Lung microvascular endothelial cell (primary cell): ENCODE data around the gene EMD. TPM values are rescaled to one million over a fixed set of nuclear protein-coding genes. Genes with fewer than 3 reads are reported as not detected.
"Not testable (repeated sequence)": the region's sequence is repeated elsewhere in the genome, so short reads cannot be mapped to it uniquely, and the experiment has no call there.

Experiments
- DNase-seq, 2 donors: peaks; one replicate each; pipeline versions ENCODE4 v3.0.0 to v3.0.0-alpha.2; 2010; ENCODE audit warnings: low read depth in 2 of 2
- total RNA-seq: library from RNA; depleted of rRNA; stranded (reverse); fragments of >200 nt; gene quantifications from 2 replicates; pipeline ENCODE4 v1.2.1, GENCODE V29; 2014

EMD gene
- 14.5 and 18.1 TPM in 2 replicates for total RNA-seq

- peak; percentile 98 for DNase-seq
Observed at GRCh38 chrX:154378799-154379568, at the start of gene EMD. EMD (plus strand) TSS chrX:154379295; CDS start chrX:154379485, 190 bp downstream.

GRCh38 chrX:154332561-154332960, 46.5 kb upstream of the EMD start:
- no peak for DNase-seq

- no peak for DNase-seq
Observed at GRCh38 chrX:154333116-154333515, 46.0 kb upstream of the EMD start.

- peak in 1 of 2 donors; percentile 76 for DNase-seq
Observed at GRCh38 chrX:154333837-154334271, 45.2 kb upstream of the EMD start.

GRCh38 chrX:154334496-154334895, 44.6 kb upstream of the EMD start:
- peak in 1 of 2 donors; percentile 22 for DNase-seq

GRCh38 chrX:154341399-154342298, 37.4 kb upstream of the EMD start:
- not testable (repeated sequence) for DNase-seq

GRCh38 chrX:154343063-154343462, 36.0 kb upstream of the EMD start:
- not testable (repeated sequence) for DNase-seq

- not testable (repeated sequence) for DNase-seq
Observed at GRCh38 chrX:154343620-154344019, 35.5 kb upstream of the EMD start.

- DNase-seq = no peak
Observed at GRCh38 chrX:154348114-154348531, 31.0 kb upstream of the EMD start.

GRCh38 chrX:154348646-154349358, 30.3 kb upstream of the EMD start:
- no peak for DNase-seq

- DNase-seq = no peak
Observed at GRCh38 chrX:154349359-154349935, 29.6 kb upstream of the EMD start.

GRCh38 chrX:154349979-154350378, 29.1 kb upstream of the EMD start:
- DNase-seq = no peak

- DNase-seq = no peak
Observed at GRCh38 chrX:154350429-154351182, 28.5 kb upstream of the EMD start.

GRCh38 chrX:154351183-154352011, 27.7 kb upstream of the EMD start:
- no peak for DNase-seq

- no peak for DNase-seq
Observed at GRCh38 chrX:154352012-154352401, 27.1 kb upstream of the EMD start.

- DNase-seq = no peak
Observed at GRCh38 chrX:154352466-154352865, 26.6 kb upstream of the EMD start.

GRCh38 chrX:154353172-154353843, 25.8 kb upstream of the EMD start:
- DNase-seq = no peak

- DNase-seq = no peak
Observed at GRCh38 chrX:154354013-154354412, 25.1 kb upstream of the EMD start.

- DNase-seq = no peak
Observed at GRCh38 chrX:154354516-154354915, 24.6 kb upstream of the EMD start.
